Measurements from ENCODE around the gene ADARB2.

ADARB2 gene

GRCh38 chr10:1650542-1651269 is 86.6 kb downstream of the ADARB2 start:
- Histone ChIP-seq H2AFZ (ENCODE audit: low read depth) (no peak overlapping the region), H3K4me1 (ENCODE audit: low read depth, poor library complexity, severe bottlenecking) (no peaks in the 10 kb centered on the region), H3K36me3 (ENCODE audit: insufficient read depth) (no peaks in the 10 kb centered on the region), H3K79me2 (ENCODE audit: insufficient read depth, low read depth) (no peaks in the 10 kb centered on the region), H3K4me3 (IDR thresholded peaks at IDR 0.05; ENCODE audit: insufficient read depth, low read depth, low read length) (no peak overlapping the region), H4K20me1 (ENCODE audit: insufficient read depth) (no peaks in the 10 kb centered on the region), H3K27me3 (ENCODE audit: insufficient read depth, low read depth) (no peaks in the 10 kb centered on the region), H3K4me2 (no peak overlapping the region), H3K27ac (no peak overlapping the region), H3K9ac (no peak overlapping the region)
- TF ChIP-seq CTCF (conservative IDR thresholded peaks at IDR 0.05; ENCODE audit: low read depth, low read length): no peak

GRCh38 chr10:1648648-1649047 is 88.7 kb downstream of the ADARB2 start:
- peaks cover 8% of the 10 kb centered on the region for H3K4me1 ChIP-seq (ENCODE audit: low read depth, poor library complexity, severe bottlenecking)
- no peaks in the 10 kb centered on the region for H3K27me3 ChIP-seq (ENCODE audit: insufficient read depth, low read depth)
- H3K79me2 ChIP-seq (ENCODE audit: insufficient read depth, low read depth): no peaks in the 10 kb centered on the region
- H3K36me3 ChIP-seq (ENCODE audit: insufficient read depth): no peaks in the 10 kb centered on the region
- TF ChIP-seq CTCF (conservative IDR thresholded peaks at IDR 0.05; ENCODE audit: low read depth, low read length): no peak
- no peaks in the 10 kb centered on the region for H4K20me1 ChIP-seq (ENCODE audit: insufficient read depth)
- no peak overlapping the region for H3K4me3 ChIP-seq (IDR thresholded peaks at IDR 0.05; ENCODE audit: insufficient read depth, low read depth, low read length)
- H3K4me2 ChIP-seq: no peak overlapping the region
- no peak overlapping the region for H3K9ac ChIP-seq
- no peak overlapping the region for H3K27ac ChIP-seq
- H2AFZ ChIP-seq (ENCODE audit: low read depth): no peak overlapping the region

- Histone ChIP-seq H3K27me3 (ENCODE audit: insufficient read depth, low read depth) (no peaks in the 10 kb centered on the region), H4K20me1 (ENCODE audit: insufficient read depth) (no peaks in the 10 kb centered on the region), H3K36me3 (ENCODE audit: insufficient read depth) (no peaks in the 10 kb centered on the region), H3K4me1 (ENCODE audit: low read depth, poor library complexity, severe bottlenecking) (peaks cover 31% of the 10 kb centered on the region), H3K4me3 (IDR thresholded peaks at IDR 0.05; ENCODE audit: insufficient read depth, low read depth, low read length) (no peak overlapping the region), H3K4me2 (no peak overlapping the region), H2AFZ (ENCODE audit: low read depth) (no peak overlapping the region), H3K27ac (no peak overlapping the region), H3K79me2 (ENCODE audit: insufficient read depth, low read depth) (no peaks in the 10 kb centered on the region), H3K9ac (no peak overlapping the region)
- TF ChIP-seq CTCF (conservative IDR thresholded peaks at IDR 0.05; ENCODE audit: low read depth, low read length): no peak
These were observed 91.0 kb downstream of the ADARB2 start for GRCh38 chr10:1646332-1646731.

- Histone ChIP-seq H3K79me2 (ENCODE audit: insufficient read depth, low read depth) (no peaks in the 10 kb centered on the region), H3K9ac (no peak overlapping the region), H4K20me1 (ENCODE audit: insufficient read depth) (no peaks in the 10 kb centered on the region), H3K36me3 (ENCODE audit: insufficient read depth) (no peaks in the 10 kb centered on the region), H2AFZ (ENCODE audit: low read depth) (no peak overlapping the region), H3K27me3 (ENCODE audit: insufficient read depth, low read depth) (no peaks in the 10 kb centered on the region), H3K4me1 (ENCODE audit: low read depth, poor library complexity, severe bottlenecking) (peaks cover 34% of the 10 kb centered on the region), H3K27ac (no peak overlapping the region), H3K4me3 (IDR thresholded peaks at IDR 0.05; ENCODE audit: insufficient read depth, low read depth, low read length) (no peak overlapping the region), H3K4me2 (no peak overlapping the region)
- no peak for TF ChIP-seq CTCF (conservative IDR thresholded peaks at IDR 0.05; ENCODE audit: low read depth, low read length)
These were observed 91.4 kb downstream of the ADARB2 start for GRCh38 chr10:1645896-1646295.
